H1 (cell line): ENCODE measurements around the gene ADGRB2. TPM values are rescaled to one million over a fixed set of nuclear protein-coding genes. Genes with fewer than 3 reads are reported as not detected.

Experiments
- CTCF ChIA-PET: fragments of 300-600 bp; sonication (Branson Sonifier 250); formaldehyde crosslinking; loops from one replicate; lab custom pipeline; 2021; ENCODE audit not compliant: partially characterized antibody; lab: Charles Lee
- POLR2A ChIA-PET: fragments of 300-600 bp; sonication (Branson Sonifier 250); formaldehyde crosslinking; loops from one replicate; lab custom pipeline; 2021; ENCODE audit warnings: inconsistent platforms; ENCODE audit not compliant: partially characterized antibody; lab: Charles Lee
- DNase-seq, 2 experiments: peaks; one replicate each; pipeline versions ENCODE4 v3.0.0 to v3.0.0-alpha.2; 2010 to 2022; ENCODE audit warnings: low spot score in 2 of 2, low read depth in 1 of 2, mixed read lengths in 1 of 2
- FAIRE-seq: peaks from 2 replicates; lab custom pipeline; 2011; peaks lifted over from hg19 to GRCh38; lab: Jason Lieb, UNC
- H2AFZ ChIP-seq: 2 replicates; pipeline ENCODE4 v1.8.1; 2012; ENCODE audit warnings: low read length, inconsistent platforms
- H2AK5ac ChIP-seq: 2 replicates; pipeline ENCODE4 v1.6.1; 2013; ENCODE audit warnings: low read depth, low read length
- H2BK120ac ChIP-seq: replicated peaks from 2 replicates; pipeline ENCODE3; 2013; ENCODE audit warnings: low read depth, low read length, inconsistent platforms
- H2BK12ac ChIP-seq: 2 replicates; pipeline ENCODE4 v1.6.1; 2013; ENCODE audit warnings: low read depth, low read length
- H2BK15ac ChIP-seq: 2 replicates; pipeline ENCODE4 v1.6.1; 2013; ENCODE audit warnings: low read length
- H2BK20ac ChIP-seq: 2 replicates; pipeline ENCODE4 v1.6.1; 2013; ENCODE audit warnings: low read length
- H2BK5ac ChIP-seq: 2 replicates; pipeline ENCODE4 v1.6.1; 2013; ENCODE audit warnings: low read depth, low read length
- H3K14ac ChIP-seq: 2 replicates; pipeline ENCODE4 v1.6.1; 2013; ENCODE audit warnings: inconsistent platforms; ENCODE audit not compliant: insufficient read length
- H3K18ac ChIP-seq: 2 replicates; pipeline ENCODE4 v1.6.1; 2013; ENCODE audit warnings: low read length; ENCODE audit errors: extremely low read depth
- H3K23ac ChIP-seq: 2 replicates; pipeline ENCODE4 v1.6.1; 2013; ENCODE audit warnings: inconsistent platforms; ENCODE audit not compliant: insufficient read length
- H3K23me2 ChIP-seq: 2 replicates; pipeline ENCODE4 v1.6.1; 2013; ENCODE audit warnings: low read depth, low read length
- H3K27ac ChIP-seq: 2 replicates; pipeline ENCODE4 v1.6.1; 2011; ENCODE audit warnings: low read depth, low read length, inconsistent platforms
- H3K27me3 ChIP-seq, 4 experiments: replicated peaks in 1 of 4; 1 replicate in 1 of 4; 2 replicates in 3 of 4; pipeline versions ENCODE4 v1.6.1 to v1.8.1; 2011 to 2013; ENCODE audit warnings: low read length in 3 of 4, mild to moderate bottlenecking in 3 of 4, inconsistent platforms in 2 of 4, mixed read lengths in 2 of 4, moderate library complexity in 1 of 4; ENCODE audit not compliant: control insufficient read depth in 3 of 4, insufficient read depth in 3 of 4; ENCODE audit errors: extremely low read depth in 1 of 4
- H3K36me3 ChIP-seq, 4 experiments: 2 replicates each; pipeline versions ENCODE4 v1.6.1 to v1.8.1; 2011 to 2013; ENCODE audit warnings: mild to moderate bottlenecking in 4 of 4, low read length in 3 of 4, moderate library complexity in 2 of 4, control low read depth in 1 of 4, inconsistent platforms in 1 of 4; ENCODE audit not compliant: insufficient read depth in 4 of 4, control insufficient read depth in 2 of 4
- H3K4ac ChIP-seq: replicated peaks from 2 replicates; pipeline ENCODE3; 2013; ENCODE audit warnings: low read length, low read depth, mixed read lengths, inconsistent platforms; ENCODE audit not compliant: insufficient read length
- H3K4me1 ChIP-seq, 4 experiments: replicated peaks in 1 of 4; 1 replicate in 1 of 4; 2 replicates in 3 of 4; pipeline versions ENCODE4 v1.6.1 to v1.8.1; 2011 to 2013; ENCODE audit warnings: low read length in 3 of 4, inconsistent platforms in 2 of 4, mixed read lengths in 1 of 4; ENCODE audit not compliant: insufficient read depth in 4 of 4, control insufficient read depth in 3 of 4
- H3K4me2 ChIP-seq, 2 experiments: 2 replicates each; pipeline versions ENCODE4 v1.6.1 to v1.8.1; 2011 to 2013; ENCODE audit warnings: low read depth in 2 of 2, low read length in 2 of 2, control low read depth in 1 of 2, inconsistent platforms in 1 of 2, mild to moderate bottlenecking in 1 of 2; ENCODE audit not compliant: insufficient read depth in 1 of 2
- H3K4me3 ChIP-seq, 4 experiments: fragments of 200-600, 300-600 bp in 1 of 4; sonication (generic), shearing (Covaris generic), sonication (Bioruptor Twin) in 1 of 4; 2 replicates each; pipeline versions ENCODE4 v1.5.1 to v1.8.1; 2011 to 2016; ENCODE audit warnings: low read length in 4 of 4, low read depth in 3 of 4, control low read depth in 2 of 4, inconsistent platforms in 2 of 4, mild to moderate bottlenecking in 2 of 4, mixed read lengths in 1 of 4, moderate library complexity in 1 of 4; ENCODE audit not compliant: insufficient read depth in 2 of 4; ENCODE audit errors: extremely low read depth in 1 of 4
- H3K56ac ChIP-seq: replicated peaks from 2 replicates; pipeline ENCODE3; 2013; ENCODE audit warnings: low read depth, mild to moderate bottlenecking, mixed read lengths, low read length, inconsistent platforms; ENCODE audit not compliant: insufficient read length
- H3K79me1 ChIP-seq: 2 replicates; pipeline ENCODE4 v1.6.1; 2013; ENCODE audit warnings: low read depth, low read length, control low read depth
- H3K79me2 ChIP-seq, 2 experiments: 2 replicates each; pipeline versions ENCODE4 v1.6.1 to v1.8.1; 2012 to 2013; ENCODE audit warnings: low read length in 2 of 2, mild to moderate bottlenecking in 2 of 2, inconsistent platforms in 1 of 2; ENCODE audit not compliant: insufficient read depth in 2 of 2, control insufficient read depth in 1 of 2
- H3K9ac ChIP-seq, 4 experiments: replicated peaks in 1 of 4; 1 replicate in 1 of 4; 2 replicates in 3 of 4; pipeline versions ENCODE4 v1.6.1 to v1.8.1; 2011 to 2013; ENCODE audit warnings: low read depth in 3 of 4, low read length in 3 of 4, control low read depth in 2 of 4, mild to moderate bottlenecking in 2 of 4, moderate library complexity in 2 of 4, inconsistent platforms in 1 of 4; ENCODE audit errors: extremely low read depth in 1 of 4
- H3K9me3 ChIP-seq, 2 experiments: 2 replicates each; pipeline versions ENCODE4 v1.6.1 to v1.8.1; 2012 to 2013; ENCODE audit warnings: mild to moderate bottlenecking in 2 of 2, moderate library complexity in 2 of 2, control low read depth in 1 of 2, inconsistent platforms in 1 of 2, low read depth in 1 of 2, low read length in 1 of 2, mixed read lengths in 1 of 2; ENCODE audit not compliant: insufficient read depth in 2 of 2
- H4K20me1 ChIP-seq, 2 experiments: replicated peaks in 1 of 2; 2 replicates each; pipeline versions ENCODE3 to v1.8.1; 2011 to 2013; ENCODE audit warnings: inconsistent platforms in 2 of 2, low read length in 2 of 2, mild to moderate bottlenecking in 1 of 2; ENCODE audit not compliant: insufficient read depth in 2 of 2, control insufficient read depth in 1 of 2
- H4K5ac ChIP-seq: 2 replicates; pipeline ENCODE4 v1.6.1; 2013; ENCODE audit warnings: low read length, low read depth, mixed read lengths, inconsistent platforms; ENCODE audit not compliant: insufficient read length
- H4K8ac ChIP-seq: 2 replicates; pipeline ENCODE4 v1.8.0; 2013; ENCODE audit warnings: mild to moderate bottlenecking, moderate library complexity, low read length, inconsistent platforms; ENCODE audit not compliant: insufficient read depth; ENCODE audit errors: extremely low read depth
- H4K91ac ChIP-seq: replicated peaks from 2 replicates; pipeline ENCODE3; 2013; ENCODE audit warnings: low read length, mixed read lengths, inconsistent platforms; ENCODE audit not compliant: insufficient read length
- ASH2L ChIP-seq: fragments of 200-600, 300-600 bp; sonication (generic); IDR thresholded peaks from one replicate; pipeline ENCODE4 v1.7.1; 2017; ENCODE audit warnings: low read length
- CEBPB ChIP-seq: IDR thresholded peaks from 2 replicates; pipeline ENCODE4 v1.6.1; 2012; ENCODE audit warnings: low read depth, low read length
- WGBS, 2 experiments: shearing (Covaris generic) in 1 of 2; methylation state at CpG; one replicate each; pipeline versions ENCODE4 v1.1.6 to v1.1.7; 2013 to 2015; ENCODE audit warnings: low lambda C conversion rate in 2 of 2, mixed read lengths in 2 of 2, inconsistent platforms in 1 of 2, low coverage in 1 of 2, missing lambda C conversion rate in 1 of 2; ENCODE audit not compliant: insufficient replicate concordance in 2 of 2, insufficient coverage in 1 of 2, insufficient read length in 1 of 2; ENCODE audit errors: extremely low coverage in 1 of 2, missing lambda C conversion rate in 1 of 2; 5-methylcytosine and 5-hydroxymethylcytosine counted together
- polyA plus RNA-seq, 7 experiments: library from polyadenylated mRNA; depleted of rRNA in 3 of 7; stranded (reverse) in 5 of 7; unstranded in 2 of 7; fragments of >200 nt in 5 of 7; fragments of 200-250 nt in 2 of 7; gene quantifications; 1 replicate in 5 of 7; 2 replicates in 1 of 7; 4 replicates in 1 of 7; pipeline versions ENCODE4 v1.2.1 to v1.2.3, GENCODE V29; 2011 to 2013; ENCODE audit warnings: missing spikeins in 2 of 7, mixed read lengths in 2 of 7
- total RNA-seq: library from RNA; stranded (reverse); fragmentation: NEBNext Ultra II Directional; extraction: Animal tissue kit (Norgen Biotek cat#: 25700); gene quantifications from 2 replicates; pipeline ENCODE4 v1.2.1, GENCODE V29; 2021

ADGRB2 gene
- total and polyA plus RNA-seq, 2 of the 8 experiments (the other 6 are each of a cell fraction or from before 2014, with no cell fraction given) = 15.6 to 26.2 TPM

GRCh38 chr1:31786366-31787060, 22.4 kb upstream of the ADGRB2 start:
- Histone ChIP-seq H4K5ac (no peak overlapping the region), H4K8ac (no peak overlapping the region), H3K79me1 (no peaks in the 10 kb centered on the region), H3K79me2 (no peaks in the 10 kb centered on the region), H3K27ac (no peak overlapping the region), H2BK15ac (peak overlapping the region; percentile 72; the same call in 1 of the 2 replicates), H4K91ac (peak overlapping the region; percentile 82), H3K4me3 (no peak overlapping the region), H3K23ac (no peak overlapping the region), H2BK20ac (no peak overlapping the region), H3K18ac (no peak overlapping the region), H3K56ac (no peak overlapping the region), H3K4me2 (no peak overlapping the region), H2AK5ac (0 out of 2 replicates have a peak overlapping the region, but pooled peaks have one; percentile 95), H3K9ac (no peak overlapping the region), H3K14ac (no peak overlapping the region), H2AFZ (no peak overlapping the region), H3K23me2 (peaks cover 10% of the 10 kb centered on the region), H3K4me1 (peaks cover 3 to 23% (median 18%) of the 10 kb centered on the region in 4 experiments), H3K27me3 (no peaks in the 10 kb centered on the region), H3K9me3 (no peaks in the 10 kb centered on the region), H3K4ac (no peak overlapping the region), H4K20me1 (no peaks in the 10 kb centered on the region), H2BK5ac (no peak overlapping the region), H2BK12ac (no peak overlapping the region), H2BK120ac (no peak overlapping the region), H3K36me3 (no peaks in the 10 kb centered on the region)
- FAIRE-seq = no peak
- POLR2A ChIA-PET = interaction anchor here (1.1 kb wide), 2 partner anchors 13 to 27 kb away, joined by 4 read pairs; no protein-coding TSS in a partner anchor
- no peak for DNase-seq
- CTCF ChIA-PET = interaction anchor here (0.6 to 8.3 kb wide), 4 partner anchors 23 to 154 kb away, joined by 3 to 206 read pairs (median 44); partner anchors contain the start of gene ADGRB2
- WGBS, 2 experiments = 93% methylated on average over 16 of the region's 16 CpGs; no CpG with 5 or more reads in 1 of the 2 experiments
- TF ChIP-seq CEBPB (no peak), ASH2L (no peak)
